GM19397 (cell line): ENCODE results near the gene AGPAT1.
"Not testable (repeated sequence)": the region's sequence is repeated elsewhere in the genome, so short reads cannot be mapped to it uniquely, and the experiment has no call there.

Experiments
- ATAC-seq: cut with Tn5 transposase; IDR thresholded peaks from one replicate; pipeline ENCODE4 v1.9.1; 2021; ENCODE audit warnings: mild to moderate bottlenecking, moderate library complexity; ENCODE audit not compliant: unreplicated experiment

The AGPAT1 gene

GRCh38 chr6:32187725-32188380, 12.0 kb upstream of the AGPAT1 start:
- not testable (repeated sequence) for ATAC-seq

- no peak for ATAC-seq
Measured at GRCh38 chr6:32187009-32187709, 11.3 kb upstream of the AGPAT1 start.

- not testable (repeated sequence) for ATAC-seq
Measured at GRCh38 chr6:32186151-32186840, 10.4 kb upstream of the AGPAT1 start.

GRCh38 chr6:32185681-32186131, 9.8 kb upstream of the AGPAT1 start:
- not testable (repeated sequence) for ATAC-seq

- no peak for ATAC-seq
Measured at GRCh38 chr6:32184084-32184640, 8.3 kb upstream of the AGPAT1 start, which contains the start of gene AGER. TSS of gene AGER (minus strand) at chr6:32184253. CDS start at chr6:32184222, 31 bp downstream.

GRCh38 chr6:32183483-32184083, 7.7 kb upstream of the AGPAT1 start:
- ATAC-seq: no peak

- no peak for ATAC-seq
Measured at GRCh38 chr6:32183030-32183429, 7.1 kb upstream of the AGPAT1 start.

GRCh38 chr6:32182555-32182981, 6.7 kb upstream of the AGPAT1 start:
- ATAC-seq: no peak

GRCh38 chr6:32181915-32182529, 6.1 kb upstream of the AGPAT1 start:
- ATAC-seq: no peak

GRCh38 chr6:32181148-32181702, 5.3 kb upstream of the AGPAT1 start:
- no peak for ATAC-seq

GRCh38 chr6:32179766-32180405, 4.0 kb upstream of the AGPAT1 start:
- ATAC-seq: no peak

- ATAC-seq: no peak
Measured at GRCh38 chr6:32178547-32179440, 2.9 kb upstream of the AGPAT1 start.

GRCh38 chr6:32177788-32178546, 2.1 kb upstream of the AGPAT1 start, which contains the start of gene RNF5:
TSS of gene RNF5 (plus strand) at chr6:32178405. CDS start at chr6:32178512, 107 bp downstream.
- ATAC-seq: peak; percentile 75

GRCh38 chr6:32177183-32177787, 1.4 kb upstream of the AGPAT1 start:
- ATAC-seq: peak; percentile 2

GRCh38 chr6:32176476-32177182, 745 bp upstream of the AGPAT1 start:
- ATAC-seq: no peak

- ATAC-seq: no peak
Measured at GRCh38 chr6:32175322-32175710, 568 bp downstream of the AGPAT1 start.

GRCh38 chr6:32174416-32174815, 1.5 kb downstream of the AGPAT1 start:
- no peak for ATAC-seq
